ENCODE results near the gene GIMAP4. TPM values are rescaled to one million over a fixed set of nuclear protein-coding genes. Genes with fewer than 3 reads are reported as not detected.

The GIMAP4 gene
- total and polyA plus RNA-seq, 2 donors (not counting 1 experiment from before 2014, with no cell fraction given) = 0.27 to 0.66 TPM

GRCh38 chr7:150621376-150621775, 54.2 kb downstream of the GIMAP4 start:
- no peak for DNase-seq
- Histone ChIP-seq H3K36me3 (replicated peaks in 1 of 2; ENCODE audit: control extremely low read depth in 1 of 2, control insufficient read depth in 1 of 2, extremely low read depth in 1 of 2, insufficient read depth in 2 of 2, low read length in 1 of 2) (no peaks in the 10 kb centered on the region), H3K4me2 (replicated peaks; ENCODE audit: low read depth, low read length, poor library complexity, severe bottlenecking) (no peak overlapping the region), H4K20me1 (ENCODE audit: control insufficient read depth, insufficient read depth, low read length, poor library complexity, severe bottlenecking) (no peaks in the 10 kb centered on the region), H3K27me3 (replicated peaks in 1 of 4; ENCODE audit: control extremely low read depth in 1 of 4, control insufficient read depth in 3 of 4, insufficient read depth in 4 of 4, low read length in 3 of 4) (no peaks in the 10 kb centered on the region), H3K4me3 (ENCODE audit: control extremely low read depth in 1 of 5, extremely low read depth in 1 of 5, insufficient read depth in 1 of 5, low read depth in 2 of 5, low read length in 4 of 5) (no peak overlapping the region), H3K9ac (ENCODE audit: low read length) (no peak overlapping the region), H2AFZ (ENCODE audit: insufficient read depth, low read depth, low read length, poor library complexity, severe bottlenecking) (no peak overlapping the region), H3K4me1 (ENCODE audit: control insufficient read depth in 2 of 2, insufficient read depth in 2 of 2, low read length in 2 of 2) (no peaks in the 10 kb centered on the region), H3K27ac (ENCODE audit: low read length in 2 of 2) (no peak overlapping the region), H3K9me3 (ENCODE audit: control extremely low read depth in 1 of 3, control insufficient read depth in 2 of 3, insufficient read depth in 1 of 3, low read length in 2 of 3) (no peaks in the 10 kb centered on the region), H3K79me2 (ENCODE audit: control insufficient read depth, insufficient read depth, low read length) (no peaks in the 10 kb centered on the region)
- H3K27ac Mint-ChIP-seq = no peak overlapping the region
- peaks cover 10% of the 10 kb centered on the region for H3K27me3 Mint-ChIP-seq
- 88% methylated on average over 1 of the region's 1 CpG for WGBS (ENCODE audit: insufficient coverage)
- no peaks in the 10 kb centered on the region for H3K4me1 Mint-ChIP-seq
- no peaks in the 10 kb centered on the region for H3K9me3 Mint-ChIP-seq (ENCODE audit: insufficient read depth)
- H3K4me3 Mint-ChIP-seq = no peak overlapping the region
- ChIA-PET POLR2A (no interaction called here), CTCF (no interaction called here)
- no peak for ATAC-seq (ENCODE audit: low read depth)
- intact Hi-C loops (cut with micrococcal nuclease) = no loop called here
- no peak for TF ChIP-seq EZH2 (IDR thresholded peaks at IDR 0.05; ENCODE audit: borderline replicate concordance, insufficient read depth, low read depth, low read length, poor library complexity, severe bottlenecking)
- TF ChIP-seq CTCF (IDR thresholded peaks at IDR 0.05) = no peak

Other genes with a start within 250 kb of the GIMAP4 start
- gene LRRC61, start 244.0 kb upstream of the GIMAP4 start, total RNA-seq = 12.8 and 15.5 TPM in 2 replicates
- gene LRRC61, start 244.0 kb upstream of the GIMAP4 start, polyA plus RNA-seq = 5.3 and 12.9 TPM in 2 replicates
- gene ACTR3C, start 243.8 kb upstream of the GIMAP4 start, total RNA-seq = 20.7 TPM in 2 replicates
- 4.0 and 5.0 TPM in 2 replicates for gene ACTR3C, start 243.8 kb upstream of the GIMAP4 start, polyA plus RNA-seq
- 0.46 TPM in 1 of 2 replicates, not detected in the other for gene RARRES2, start 225.8 kb upstream of the GIMAP4 start, total RNA-seq
- gene RARRES2, start 225.8 kb upstream of the GIMAP4 start, polyA plus RNA-seq = not detected in 2 replicates
- gene REPIN1, start 198.6 kb upstream of the GIMAP4 start, total RNA-seq = 190 and 193 TPM in 2 replicates
- 126 and 165 TPM in 2 replicates for gene REPIN1, start 198.6 kb upstream of the GIMAP4 start, polyA plus RNA-seq
- 12.1 and 12.5 TPM in 2 replicates for gene ZNF775, start 188.1 kb upstream of the GIMAP4 start, total RNA-seq
- 3.7 and 4.2 TPM in 2 replicates for gene ZNF775, start 188.1 kb upstream of the GIMAP4 start, polyA plus RNA-seq
- gene GIMAP8, start 116.8 kb upstream of the GIMAP4 start, total RNA-seq = 0.47 and 0.78 TPM in 2 replicates
- gene GIMAP8, start 116.8 kb upstream of the GIMAP4 start, polyA plus RNA-seq = 0.34 and 0.52 TPM in 2 replicates
- 0.30 and 0.41 TPM in 2 replicates for gene GIMAP7, start 52.5 kb upstream of the GIMAP4 start, total RNA-seq
- gene GIMAP7, start 52.5 kb upstream of the GIMAP4 start, polyA plus RNA-seq = 0.16 and 1.7 TPM in 2 replicates
- gene GIMAP6, start 65.0 kb downstream of the GIMAP4 start, total RNA-seq = 0.22 and 0.39 TPM in 2 replicates
- 0.45 and 0.98 TPM in 2 replicates for gene GIMAP6, start 65.0 kb downstream of the GIMAP4 start, polyA plus RNA-seq
- gene GIMAP2, start 118.3 kb downstream of the GIMAP4 start, total RNA-seq = 18.1 and 18.3 TPM in 2 replicates
- 13.2 and 19.9 TPM in 2 replicates for gene GIMAP2, start 118.3 kb downstream of the GIMAP4 start, polyA plus RNA-seq
- gene GIMAP1, start 149.2 kb downstream of the GIMAP4 start, total RNA-seq = 0.30 and 0.44 TPM in 2 replicates
- gene GIMAP1, start 149.2 kb downstream of the GIMAP4 start, polyA plus RNA-seq = 0.63 and 0.68 TPM in 2 replicates
- 0.10 and 0.27 TPM in 2 replicates for gene GIMAP5, start 170.0 kb downstream of the GIMAP4 start, total RNA-seq
- 0.40 and 0.66 TPM in 2 replicates for gene GIMAP5, start 170.0 kb downstream of the GIMAP4 start, polyA plus RNA-seq
- gene TMEM176B, start 233.0 kb downstream of the GIMAP4 start, total RNA-seq = 0.25 and 0.73 TPM in 2 replicates
- gene TMEM176B, start 233.0 kb downstream of the GIMAP4 start, polyA plus RNA-seq = 0.76 and 1.4 TPM in 2 replicates
- not detected in 2 replicates for gene TMEM176A, start 233.4 kb downstream of the GIMAP4 start, total RNA-seq
- gene TMEM176A, start 233.4 kb downstream of the GIMAP4 start, polyA plus RNA-seq = 0.22 and 1.1 TPM in 2 replicates